GM23248 (cell line): ENCODE data around the gene ZSCAN10.
"Not testable (repeated sequence)": the region's sequence is repeated elsewhere in the genome, so short reads cannot be mapped to it uniquely, and the experiment has no call there.

ENCODE experiments used
- EZH2 ChIP-seq: fragments of 200-600 bp; sonication (generic); IDR thresholded peaks from 2 replicates; pipeline ENCODE4 v1.6.1; 2018; ENCODE audit warnings: antibody characterized with exemption, mild to moderate bottlenecking; ENCODE audit not compliant: insufficient read depth, poor library complexity, severe bottlenecking
- EZH2phosphoT487 ChIP-seq: fragments of 200-600 bp; sonication (generic); IDR thresholded peaks from 2 replicates; pipeline ENCODE4 v1.6.1; 2018; ENCODE audit warnings: antibody characterized with exemption, moderate library complexity, mild to moderate bottlenecking, low read depth; ENCODE audit not compliant: insufficient read depth

- TF ChIP-seq EZH2, EZH2phosphoT487: not testable (repeated sequence)
Observed at GRCh38 chr16:3072148-3072547, 26.9 kb downstream of the ZSCAN10 start.
